ENCODE measurements around the gene AASDH. TPM values are rescaled to one million over a fixed set of nuclear protein-coding genes. Genes with fewer than 3 reads are reported as not detected.
A peak's percentile ranks its signal among the peaks of the same experiment; 100 is the strongest.

AASDH gene
- total and polyA plus RNA-seq, 2 of the 13 experiments (the other 11 are each of a cell fraction or from before 2014, with no cell fraction given) = 12.6 to 14.1 TPM

DNA sequence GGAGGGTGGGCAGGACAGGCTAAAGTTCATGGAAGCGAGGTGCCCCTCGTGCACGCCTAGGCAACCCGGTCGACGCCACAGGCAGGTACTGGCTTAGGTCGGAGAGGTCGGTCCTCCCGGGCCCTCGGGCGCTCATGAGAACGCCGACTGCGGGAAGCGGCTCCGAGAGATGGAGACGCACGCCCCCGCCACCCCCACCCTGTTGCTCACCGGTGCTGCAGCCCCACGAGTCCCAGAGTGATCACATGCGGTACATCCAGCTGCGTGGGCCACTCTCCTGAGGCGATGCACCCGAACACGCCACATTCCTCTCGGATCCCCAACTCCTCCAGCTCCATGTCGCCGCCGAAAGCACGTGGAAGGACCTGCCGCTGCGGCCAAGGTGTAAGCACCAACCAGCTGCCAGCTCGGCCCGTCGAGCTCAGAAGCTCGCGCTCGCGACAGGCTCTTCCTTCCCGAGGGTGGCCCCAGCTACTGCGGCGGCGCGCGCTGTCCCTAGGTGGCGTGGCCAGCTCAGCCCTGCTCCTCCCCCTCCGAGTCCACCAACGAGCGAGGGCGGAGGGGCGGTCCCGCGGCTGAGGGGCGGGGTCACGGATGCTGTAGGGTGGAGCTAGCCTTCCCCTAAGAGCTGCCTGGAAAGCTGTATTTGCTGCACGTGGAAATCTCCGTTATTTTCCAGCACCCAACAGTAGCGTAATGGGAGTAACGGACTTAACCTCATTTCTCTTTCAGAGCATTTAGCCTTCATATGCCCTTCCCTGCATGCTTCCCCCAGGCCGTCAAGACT, 48.0 kb upstream of the AASDH start, which contains the start of gene PPAT (continued):
- no peak for TF ChIP-seq MEIS1 (CRISPR knock-in tag; IDR thresholded peaks at IDR 0.05; ENCODE audit: borderline replicate concordance)
- TF ChIP-seq ZNF235 (CRISPR knock-in tag; IDR thresholded peaks at IDR 0.05; ENCODE audit: borderline replicate concordance) = no peak; the same call in 1 of the 2 replicates
- no peak for TF ChIP-seq MAFG (CRISPR knock-in tag; IDR thresholded peaks at IDR 0.05)
- TF ChIP-seq, protein P1, sequence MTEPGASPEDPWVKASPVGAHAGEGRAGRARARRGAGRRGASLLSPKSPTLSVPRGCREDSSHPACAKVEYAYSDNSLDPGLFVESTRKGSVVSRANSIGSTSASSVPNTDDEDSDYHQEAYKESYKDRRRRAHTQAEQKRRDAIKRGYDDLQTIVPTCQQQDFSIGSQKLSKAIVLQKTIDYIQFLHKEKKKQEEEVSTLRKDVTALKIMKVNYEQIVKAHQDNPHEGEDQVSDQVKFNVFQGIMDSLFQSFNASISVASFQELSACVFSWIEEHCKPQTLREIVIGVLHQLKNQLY (CRISPR knock-in tag; IDR thresholded peaks at IDR 0.05) = no peak
- TF ChIP-seq, protein P2, sequence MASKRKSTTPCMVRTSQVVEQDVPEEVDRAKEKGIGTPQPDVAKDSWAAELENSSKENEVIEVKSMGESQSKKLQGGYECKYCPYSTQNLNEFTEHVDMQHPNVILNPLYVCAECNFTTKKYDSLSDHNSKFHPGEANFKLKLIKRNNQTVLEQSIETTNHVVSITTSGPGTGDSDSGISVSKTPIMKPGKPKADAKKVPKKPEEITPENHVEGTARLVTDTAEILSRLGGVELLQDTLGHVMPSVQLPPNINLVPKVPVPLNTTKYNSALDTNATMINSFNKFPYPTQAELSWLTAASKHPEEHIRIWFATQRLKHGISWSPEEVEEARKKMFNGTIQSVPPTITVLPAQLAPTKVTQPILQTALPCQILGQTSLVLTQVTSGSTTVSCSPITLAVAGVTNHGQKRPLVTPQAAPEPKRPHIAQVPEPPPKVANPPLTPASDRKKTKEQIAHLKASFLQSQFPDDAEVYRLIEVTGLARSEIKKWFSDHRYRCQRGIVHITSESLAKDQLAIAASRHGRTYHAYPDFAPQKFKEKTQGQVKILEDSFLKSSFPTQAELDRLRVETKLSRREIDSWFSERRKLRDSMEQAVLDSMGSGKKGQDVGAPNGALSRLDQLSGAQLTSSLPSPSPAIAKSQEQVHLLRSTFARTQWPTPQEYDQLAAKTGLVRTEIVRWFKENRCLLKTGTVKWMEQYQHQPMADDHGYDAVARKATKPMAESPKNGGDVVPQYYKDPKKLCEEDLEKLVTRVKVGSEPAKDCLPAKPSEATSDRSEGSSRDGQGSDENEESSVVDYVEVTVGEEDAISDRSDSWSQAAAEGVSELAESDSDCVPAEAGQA (IDR thresholded peaks at IDR 0.05; ENCODE audit: low read depth) = no peak
- TF ChIP-seq, protein P2 (CRISPR knock-in tag; IDR thresholded peaks at IDR 0.05; ENCODE audit: borderline replicate concordance) = no peak
- TF ChIP-seq, protein P3, sequence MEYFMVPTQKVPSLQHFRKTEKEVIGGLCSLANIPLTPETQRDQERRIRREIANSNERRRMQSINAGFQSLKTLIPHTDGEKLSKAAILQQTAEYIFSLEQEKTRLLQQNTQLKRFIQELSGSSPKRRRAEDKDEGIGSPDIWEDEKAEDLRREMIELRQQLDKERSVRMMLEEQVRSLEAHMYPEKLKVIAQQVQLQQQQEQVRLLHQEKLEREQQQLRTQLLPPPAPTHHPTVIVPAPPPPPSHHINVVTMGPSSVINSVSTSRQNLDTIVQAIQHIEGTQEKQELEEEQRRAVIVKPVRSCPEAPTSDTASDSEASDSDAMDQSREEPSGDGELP (IDR thresholded peaks at IDR 0.05; ENCODE audit: borderline replicate concordance, low read depth) = peak; percentile 79; the same call in 1 of the 2 replicates
- TF ChIP-seq, protein P4, sequence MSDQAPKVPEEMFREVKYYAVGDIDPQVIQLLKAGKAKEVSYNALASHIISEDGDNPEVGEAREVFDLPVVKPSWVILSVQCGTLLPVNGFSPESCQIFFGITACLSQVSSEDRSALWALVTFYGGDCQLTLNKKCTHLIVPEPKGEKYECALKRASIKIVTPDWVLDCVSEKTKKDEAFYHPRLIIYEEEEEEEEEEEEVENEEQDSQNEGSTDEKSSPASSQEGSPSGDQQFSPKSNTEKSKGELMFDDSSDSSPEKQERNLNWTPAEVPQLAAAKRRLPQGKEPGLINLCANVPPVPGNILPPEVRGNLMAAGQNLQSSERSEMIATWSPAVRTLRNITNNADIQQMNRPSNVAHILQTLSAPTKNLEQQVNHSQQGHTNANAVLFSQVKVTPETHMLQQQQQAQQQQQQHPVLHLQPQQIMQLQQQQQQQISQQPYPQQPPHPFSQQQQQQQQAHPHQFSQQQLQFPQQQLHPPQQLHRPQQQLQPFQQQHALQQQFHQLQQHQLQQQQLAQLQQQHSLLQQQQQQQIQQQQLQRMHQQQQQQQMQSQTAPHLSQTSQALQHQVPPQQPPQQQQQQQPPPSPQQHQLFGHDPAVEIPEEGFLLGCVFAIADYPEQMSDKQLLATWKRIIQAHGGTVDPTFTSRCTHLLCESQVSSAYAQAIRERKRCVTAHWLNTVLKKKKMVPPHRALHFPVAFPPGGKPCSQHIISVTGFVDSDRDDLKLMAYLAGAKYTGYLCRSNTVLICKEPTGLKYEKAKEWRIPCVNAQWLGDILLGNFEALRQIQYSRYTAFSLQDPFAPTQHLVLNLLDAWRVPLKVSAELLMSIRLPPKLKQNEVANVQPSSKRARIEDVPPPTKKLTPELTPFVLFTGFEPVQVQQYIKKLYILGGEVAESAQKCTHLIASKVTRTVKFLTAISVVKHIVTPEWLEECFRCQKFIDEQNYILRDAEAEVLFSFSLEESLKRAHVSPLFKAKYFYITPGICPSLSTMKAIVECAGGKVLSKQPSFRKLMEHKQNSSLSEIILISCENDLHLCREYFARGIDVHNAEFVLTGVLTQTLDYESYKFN (CRISPR knock-in tag; conservative IDR thresholded peaks at IDR 0.05) = 0 out of 2 replicates have a peak, but pooled peaks have one; percentile 25
- TF ChIP-seq, protein P5, sequence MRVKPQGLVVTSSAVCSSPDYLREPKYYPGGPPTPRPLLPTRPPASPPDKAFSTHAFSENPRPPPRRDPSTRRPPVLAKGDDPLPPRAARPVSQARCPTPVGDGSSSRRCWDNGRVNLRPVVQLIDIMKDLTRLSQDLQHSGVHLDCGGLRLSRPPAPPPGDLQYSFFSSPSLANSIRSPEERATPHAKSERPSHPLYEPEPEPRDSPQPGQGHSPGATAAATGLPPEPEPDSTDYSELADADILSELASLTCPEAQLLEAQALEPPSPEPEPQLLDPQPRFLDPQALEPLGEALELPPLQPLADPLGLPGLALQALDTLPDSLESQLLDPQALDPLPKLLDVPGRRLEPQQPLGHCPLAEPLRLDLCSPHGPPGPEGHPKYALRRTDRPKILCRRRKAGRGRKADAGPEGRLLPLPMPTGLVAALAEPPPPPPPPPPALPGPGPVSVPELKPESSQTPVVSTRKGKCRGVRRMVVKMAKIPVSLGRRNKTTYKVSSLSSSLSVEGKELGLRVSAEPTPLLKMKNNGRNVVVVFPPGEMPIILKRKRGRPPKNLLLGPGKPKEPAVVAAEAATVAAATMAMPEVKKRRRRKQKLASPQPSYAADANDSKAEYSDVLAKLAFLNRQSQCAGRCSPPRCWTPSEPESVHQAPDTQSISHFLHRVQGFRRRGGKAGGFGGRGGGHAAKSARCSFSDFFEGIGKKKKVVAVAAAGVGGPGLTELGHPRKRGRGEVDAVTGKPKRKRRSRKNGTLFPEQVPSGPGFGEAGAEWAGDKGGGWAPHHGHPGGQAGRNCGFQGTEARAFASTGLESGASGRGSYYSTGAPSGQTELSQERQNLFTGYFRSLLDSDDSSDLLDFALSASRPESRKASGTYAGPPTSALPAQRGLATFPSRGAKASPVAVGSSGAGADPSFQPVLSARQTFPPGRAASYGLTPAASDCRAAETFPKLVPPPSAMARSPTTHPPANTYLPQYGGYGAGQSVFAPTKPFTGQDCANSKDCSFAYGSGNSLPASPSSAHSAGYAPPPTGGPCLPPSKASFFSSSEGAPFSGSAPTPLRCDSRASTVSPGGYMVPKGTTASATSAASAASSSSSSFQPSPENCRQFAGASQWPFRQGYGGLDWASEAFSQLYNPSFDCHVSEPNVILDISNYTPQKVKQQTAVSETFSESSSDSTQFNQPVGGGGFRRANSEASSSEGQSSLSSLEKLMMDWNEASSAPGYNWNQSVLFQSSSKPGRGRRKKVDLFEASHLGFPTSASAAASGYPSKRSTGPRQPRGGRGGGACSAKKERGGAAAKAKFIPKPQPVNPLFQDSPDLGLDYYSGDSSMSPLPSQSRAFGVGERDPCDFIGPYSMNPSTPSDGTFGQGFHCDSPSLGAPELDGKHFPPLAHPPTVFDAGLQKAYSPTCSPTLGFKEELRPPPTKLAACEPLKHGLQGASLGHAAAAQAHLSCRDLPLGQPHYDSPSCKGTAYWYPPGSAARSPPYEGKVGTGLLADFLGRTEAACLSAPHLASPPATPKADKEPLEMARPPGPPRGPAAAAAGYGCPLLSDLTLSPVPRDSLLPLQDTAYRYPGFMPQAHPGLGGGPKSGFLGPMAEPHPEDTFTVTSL (CRISPR knock-in tag; IDR thresholded peaks at IDR 0.05; ENCODE audit: borderline replicate concordance) = 0 out of 2 replicates have a peak, but pooled peaks have one; percentile 40
- no peak for TF ChIP-seq FOSL1 (CRISPR knock-in tag; IDR thresholded peaks at IDR 0.05; ENCODE audit: borderline replicate concordance)

Data from HepG2 (cell line).